Ishikawa (cell line): Measurements from ENCODE around the gene ZNF484.

Experiments
- CEBPB ChIP-seq: IDR thresholded peaks from 2 replicates; pipeline ENCODE4 v1.6.1; 2012
- EGR1 ChIP-seq: IDR thresholded peaks from 2 replicates; pipeline ENCODE4 v1.6.1; 2012
- EP300 ChIP-seq: IDR thresholded peaks from 2 replicates; pipeline ENCODE4 v1.6.1; 2012; ENCODE audit warnings: borderline replicate concordance
- NFIC ChIP-seq: IDR thresholded peaks from 2 replicates; pipeline ENCODE4 v1.6.1; 2012
- REST ChIP-seq: IDR thresholded peaks from 2 replicates; pipeline ENCODE4 v1.6.1; 2012; ENCODE audit warnings: low read depth, mild to moderate bottlenecking
- TAF1 ChIP-seq: IDR thresholded peaks from 2 replicates; pipeline ENCODE4 v1.6.1; 2012; ENCODE audit warnings: low read depth, mild to moderate bottlenecking
- TEAD4 ChIP-seq: IDR thresholded peaks from 2 replicates; pipeline ENCODE4 v1.6.1; 2012
- USF1 ChIP-seq: IDR thresholded peaks from 2 replicates; pipeline ENCODE4 v1.6.1; 2012

GRCh38 chr9:92917176-92917800 lies 39.5 kb upstream of the ZNF484 start:
- TF ChIP-seq REST = no peak
- no peak; the same call in 1 of the 2 replicates for TF ChIP-seq NFIC
- TF ChIP-seq EP300 = no peak
- TF ChIP-seq TAF1 = no peak
- TF ChIP-seq USF1 = no peak
- TF ChIP-seq TEAD4 = no peak
- no peak for TF ChIP-seq CEBPB
- no peak for TF ChIP-seq EGR1
